ENCODE measurements around the gene CCL22.

The CCL22 gene

GRCh38 chr16:57411362-57411976 is 52.9 kb downstream of the CCL22 start:
- no peak for DNase-seq
- in situ Hi-C loops (cut with MboI; ENCODE audit: low pct_unique_long_range_greater_than_20kb, low sequenced_read_pairs) = loop anchor here (10.0 kb wide), 1 partner anchor 107 kb away; no protein-coding TSS in a partner anchor

DNA sequence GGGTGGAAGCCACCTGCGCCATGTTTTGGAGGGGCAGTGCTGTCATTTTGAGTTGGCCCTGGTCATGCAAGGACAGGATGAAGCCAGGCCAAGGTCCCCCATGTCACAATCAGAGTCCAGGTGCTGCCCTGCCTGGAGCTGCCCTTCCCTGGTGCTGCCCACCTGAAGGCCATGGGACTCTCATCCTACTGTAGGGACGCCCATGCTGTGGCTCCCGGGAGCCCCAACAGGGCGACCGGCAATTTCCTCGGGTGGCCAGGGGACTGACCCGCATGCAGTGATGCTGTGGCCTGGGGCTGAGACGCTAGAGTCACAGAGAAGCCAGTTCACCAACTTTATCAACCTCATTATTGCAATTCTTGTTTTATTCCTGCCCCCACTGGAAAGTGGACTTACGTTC is 54.0 kb downstream of the CCL22 start:
- in situ Hi-C loops (cut with MboI; ENCODE audit: low pct_unique_long_range_greater_than_20kb, low sequenced_read_pairs) = loop anchor here (10.0 kb wide), 1 partner anchor 108 kb away; no protein-coding TSS in a partner anchor
- no peak for DNase-seq

GRCh38 chr16:57413301-57413730 is 54.7 kb downstream of the CCL22 start:
- DNase-seq = no peak
- in situ Hi-C loops (cut with MboI; ENCODE audit: low pct_unique_long_range_greater_than_20kb, low sequenced_read_pairs) = loop anchor here (10.0 kb wide), 1 partner anchor 109 kb away; no protein-coding TSS in a partner anchor

- in situ Hi-C loops (cut with MboI; ENCODE audit: low pct_unique_long_range_greater_than_20kb, low sequenced_read_pairs) = loop anchor here (10.0 kb wide), 1 partner anchor 109 kb away; no protein-coding TSS in a partner anchor
- DNase-seq = no peak
Measured at GRCh38 chr16:57413733-57414132, 55.1 kb downstream of the CCL22 start.

Measured in KBM-7 (cell line).